K562 (cell line): ENCODE measurements around the gene ADAMTS2. TPM values are rescaled to one million over a fixed set of nuclear protein-coding genes. Genes with fewer than 3 reads are reported as not detected.

Experiments used
- ATAC-seq: fragments of 200-7000 bp; cut with Tn5 transposase; 3 replicates; pipeline ENCODE4 v1.9.1; 2020; ENCODE audit warnings: moderate library complexity
- BruUV-seq: library from RNA; stranded (reverse); fragments of 400-500 nt; replicated peaks from 2 replicates; lab custom pipeline; 2021; lab: Mats Ljungman, UMichigan
- CTCF ChIA-PET: fragments of 300-600 bp; formaldehyde crosslinking; extraction: SDS; loops from one replicate; lab custom pipeline; 2021; ENCODE audit warnings: low intra/inter-chr PET ratio; lab: Yijun Ruan, JAX
- POLR2A ChIA-PET: fragments of 300-600, 350-650 bp; sonication (Branson Sonifier 250); formaldehyde crosslinking; extraction: SDS; loops from one replicate; lab custom pipeline; 2021; ENCODE audit warnings: antibody characterized with exemption, inconsistent platforms; lab: Yijun Ruan, JAX
- DNase-seq, 4 experiments: peaks; one replicate each; pipeline versions ENCODE4 v3.0.0 to v3.0.0-alpha.2; 2011 to 2018; ENCODE audit warnings: low spot score in 3 of 4, mixed read lengths in 3 of 4; ENCODE audit errors: extremely low read depth in 1 of 4
- FAIRE-seq: peaks from 2 replicates; lab custom pipeline; 2011; peaks lifted over from hg19 to GRCh38; lab: Jason Lieb, UNC
- H2AFZ ChIP-seq: 2 replicates; pipeline ENCODE4 v1.6.0; 2011; ENCODE audit warnings: low read depth, low read length, control low read depth, inconsistent platforms
- H3K27ac ChIP-seq: fragments of 200-600 bp; 3 replicates; pipeline ENCODE4 v1.8.0; 2011; ENCODE audit warnings: low read depth, mild to moderate bottlenecking, control low read depth, inconsistent platforms, low read length, moderate library complexity, mixed read lengths; ENCODE audit errors: extremely low read depth
- H3K27me3 ChIP-seq, 2 experiments: fragments of 300-600 bp in 1 of 2; 2 replicates in 1 of 2; 3 replicates in 1 of 2; pipeline versions ENCODE4 v1.6.0 to v1.8.0; 2011; ENCODE audit warnings: inconsistent platforms in 2 of 2, low read length in 2 of 2, mild to moderate bottlenecking in 1 of 2, mixed read lengths in 1 of 2, moderate library complexity in 1 of 2; ENCODE audit not compliant: control insufficient read depth in 2 of 2, insufficient read depth in 2 of 2
- H3K36me3 ChIP-seq: fragments of 300-600 bp; 3 replicates; pipeline ENCODE4 v1.8.0; 2011; ENCODE audit warnings: mild to moderate bottlenecking, low read length, inconsistent platforms; ENCODE audit not compliant: control insufficient read depth, insufficient read depth
- H3K4me1 ChIP-seq, 2 experiments: fragments of 200-600 bp in 1 of 2; replicated peaks in 1 of 2; 2 replicates in 1 of 2; 3 replicates in 1 of 2; pipeline versions ENCODE4 v1.5.1 to v1.8.0; 2011; ENCODE audit warnings: inconsistent platforms in 2 of 2, low read length in 2 of 2, mild to moderate bottlenecking in 1 of 2, mixed read lengths in 1 of 2, moderate library complexity in 1 of 2; ENCODE audit not compliant: control insufficient read depth in 2 of 2, insufficient read depth in 2 of 2
- H3K4me2 ChIP-seq: 2 replicates; pipeline ENCODE4 v1.6.1; 2011; ENCODE audit warnings: low read length, control low read depth, inconsistent platforms, mixed read lengths; ENCODE audit not compliant: insufficient read depth
- H3K4me3 ChIP-seq: fragments of 200-600 bp; sonication (generic), shearing (Covaris generic); 2 replicates; pipeline ENCODE4 v1.5.1; 2016; ENCODE audit warnings: control low read depth, inconsistent platforms
- H3K79me2 ChIP-seq: fragments of 200-600 bp; 3 replicates; pipeline ENCODE4 v1.8.0; 2011; ENCODE audit warnings: low read length, inconsistent platforms; ENCODE audit not compliant: control insufficient read depth, insufficient read depth
- H3K9ac ChIP-seq, 2 experiments: 2 replicates each; pipeline versions ENCODE4 v1.6.0 to v1.6.1; 2011; ENCODE audit warnings: low read depth in 2 of 2, low read length in 2 of 2, control low read depth in 1 of 2, inconsistent platforms in 1 of 2, mild to moderate bottlenecking in 1 of 2, mixed read lengths in 1 of 2; ENCODE audit not compliant: insufficient read depth in 1 of 2
- H3K9me1 ChIP-seq: one replicate; pipeline ENCODE4 v1.6.0; 2011; ENCODE audit warnings: inconsistent platforms, mild to moderate bottlenecking, low read length, moderate library complexity; ENCODE audit not compliant: control insufficient read depth, insufficient read depth
- H3K9me3 ChIP-seq: replicated peaks from 2 replicates; pipeline ENCODE4 v1.5.1; 2011; ENCODE audit warnings: low read depth, low read length, inconsistent platforms; ENCODE audit not compliant: control insufficient read depth, insufficient read depth
- H4K20me1 ChIP-seq: replicated peaks from 2 replicates; pipeline ENCODE4 v1.6.1; 2011; ENCODE audit warnings: low read length, inconsistent platforms, mixed read lengths; ENCODE audit not compliant: control insufficient read depth, insufficient read depth
- DACH1 ChIP-seq: fragments of 450-650 bp; IDR thresholded peaks from 2 replicates; pipeline ENCODE4 v1.6.1; 2018; ENCODE audit not compliant: partially characterized antibody
- EP300 ChIP-seq: IDR thresholded peaks from 2 replicates; pipeline ENCODE4 v1.6.1; 2012; ENCODE audit warnings: low read length, improper control_type of control experiment
- EWSR1 ChIP-seq: fragments of 450-650 bp; IDR thresholded peaks from 2 replicates; pipeline ENCODE4 v1.6.1; 2018; ENCODE audit warnings: borderline replicate concordance, mild to moderate bottlenecking, low read depth, moderate library complexity; ENCODE audit not compliant: partially characterized antibody
- GABPA ChIP-seq: fragments of 200-800 bp; sonication (Bioruptor generic); conservative IDR thresholded peaks from 2 replicates; pipeline ENCODE4 v1.6.1; 2016; ENCODE audit warnings: low read depth, missing genetic modification characterization, missing compliant biosample characterization
- GATAD2A ChIP-seq: fragments of 450-650 bp; IDR thresholded peaks from 2 replicates; pipeline ENCODE4 v1.6.1; 2017
- PRMT5 ChIP-seq: sonication (generic); formaldehyde crosslinking; IDR thresholded peaks from 2 replicates; pipeline ENCODE4 v1.5.0; 2020; ENCODE audit warnings: missing genetic modification reagents
- ZNF384 ChIP-seq: IDR thresholded peaks from 2 replicates; pipeline ENCODE4 v1.6.1; 2012; ENCODE audit warnings: low read depth, low read length, improper control_type of control experiment
- WGBS: fragments of 100-300 bp; shearing (Covaris generic); methylation state at CpG from one replicate; pipeline ENCODE4 v1.1.6; 2016; ENCODE audit warnings: low coverage, mixed read lengths; ENCODE audit not compliant: insufficient coverage; ENCODE audit errors: missing lambda C conversion rate; 5-methylcytosine and 5-hydroxymethylcytosine counted together
- in situ Hi-C: fragments of 300-500 bp; cut with MboI; formaldehyde crosslinking; loops from 4 replicates; pipeline ENCODE4 v1.15.0; 2018; ENCODE audit warnings: inconsistent platforms, mixed read lengths
- intact Hi-C: fragments of 100-400 bp; cut with micrococcal nuclease; formaldehyde crosslinking; loops from 2 replicates; pipeline ENCODE4 v1.14.2; 2022
- polyA plus RNA-seq, 8 experiments: library from polyadenylated mRNA; depleted of rRNA in 4 of 8; stranded (reverse) in 5 of 8; unstranded in 3 of 8; fragments of >200 nt; fragmentation: Nextera tagmentation in 2 of 8; fragmentation: Illumina TruSeq in 1 of 8; extraction: Ambion mirVana in 2 of 8; extraction: Trizol in 1 of 8; gene quantifications; 2 replicates each; pipeline versions ENCODE4 v1.2.1 to v1.2.3, GENCODE V29; 2011 to 2014; ENCODE audit warnings: inconsistent platforms in 1 of 8, missing spikeins in 1 of 8
- total RNA-seq, 7 experiments: library from RNA; depleted of rRNA in 6 of 7; stranded (reverse); fragments of >200 nt in 6 of 7; fragmentation: Illumina TruSeq in 2 of 7; extraction: Trizol in 2 of 7; gene quantifications; 2 replicates each; pipeline versions ENCODE4 v1.2.1 to v1.2.3, GENCODE V29; 2011 to 2021; ENCODE audit warnings: low replicate concordance in 1 of 7
- TF ChIP-seq, protein P1 (sequence below): sonication (generic); formaldehyde crosslinking; IDR thresholded peaks from 2 replicates; pipeline ENCODE4 v1.9.0; 2022; ENCODE audit warnings: mild to moderate bottlenecking, missing genetic modification reagents
- TF ChIP-seq, protein P2 (sequence below): fragments of 250-450 bp; sonication (Bioruptor Pico); IDR thresholded peaks from 2 replicates; pipeline ENCODE4 v1.4.0; 2020; ENCODE audit warnings: mild to moderate bottlenecking, moderate library complexity

Gene ADAMTS2
- total and polyA plus RNA-seq, 9 of the 15 experiments (the other 6 are each of a cell fraction or from before 2014, with no cell fraction given), result not detected

DNA sequence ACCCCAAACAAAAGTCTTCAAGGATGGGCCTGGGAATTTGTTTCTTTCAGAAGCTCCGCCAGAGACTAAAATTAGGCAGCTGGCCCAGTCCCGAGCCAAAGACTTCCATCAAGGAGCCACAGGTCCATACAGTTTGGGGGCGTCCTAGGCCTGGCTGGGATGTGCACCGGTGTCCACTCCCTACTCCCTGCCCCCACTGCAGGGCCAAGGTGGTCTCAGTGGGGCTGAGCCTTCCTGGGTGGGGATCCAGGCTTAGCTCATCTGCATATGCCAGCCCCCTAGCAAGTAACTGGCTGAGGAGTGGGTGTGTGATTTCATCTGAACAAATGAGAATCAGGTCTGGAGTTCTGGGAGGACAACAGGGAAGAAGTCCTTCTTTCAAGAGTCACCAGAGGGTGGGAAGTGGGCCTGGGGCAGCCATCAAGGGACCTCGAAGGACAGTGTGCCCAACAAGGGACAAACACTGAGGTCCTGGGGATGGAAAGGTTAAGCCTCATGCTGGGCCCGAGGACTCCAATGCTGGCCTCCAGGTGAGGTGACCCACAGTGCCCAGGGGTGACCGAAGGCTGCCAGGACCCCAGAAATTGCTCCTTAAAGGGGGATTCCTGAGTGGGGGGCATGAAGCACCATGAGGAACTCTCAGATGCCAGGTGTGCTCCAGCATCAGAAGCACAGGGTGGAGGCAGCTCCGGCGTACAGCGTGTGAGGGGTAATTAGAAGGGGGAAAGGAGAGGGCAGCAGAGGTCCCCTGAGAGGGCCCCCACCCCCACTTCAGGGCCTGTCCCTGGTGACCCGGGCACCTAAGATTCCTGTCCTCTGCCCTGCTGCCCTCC, 193.8 kb downstream of the ADAMTS2 start:
- Histone ChIP-seq H3K4me1 (peaks cover 0 to 15% of the 10 kb centered on the region in 2 experiments; a peak in 2 of 5 replicates), H3K9me1 (no peaks in the 10 kb centered on the region), H3K27me3 (peaks cover 0 to 67% of the 10 kb centered on the region in 2 experiments; a peak in 4 of 5 replicates), H3K27ac (no peak overlapping the region), H3K4me3 (no peak overlapping the region), H3K9ac (no peak overlapping the region), H4K20me1 (no peaks in the 10 kb centered on the region), H3K36me3 (no peaks in the 10 kb centered on the region), H2AFZ (no peak overlapping the region), H3K9me3 (no peaks in the 10 kb centered on the region), H3K79me2 (no peaks in the 10 kb centered on the region), H3K4me2 (no peak overlapping the region)
- in situ Hi-C loops, result no loop called here
- no peak for FAIRE-seq
- 6% methylated on average over 11 of the region's 11 CpGs for WGBS
- DNase-seq, result no peak
- no peak for ATAC-seq
- TF ChIP-seq, protein P1, sequence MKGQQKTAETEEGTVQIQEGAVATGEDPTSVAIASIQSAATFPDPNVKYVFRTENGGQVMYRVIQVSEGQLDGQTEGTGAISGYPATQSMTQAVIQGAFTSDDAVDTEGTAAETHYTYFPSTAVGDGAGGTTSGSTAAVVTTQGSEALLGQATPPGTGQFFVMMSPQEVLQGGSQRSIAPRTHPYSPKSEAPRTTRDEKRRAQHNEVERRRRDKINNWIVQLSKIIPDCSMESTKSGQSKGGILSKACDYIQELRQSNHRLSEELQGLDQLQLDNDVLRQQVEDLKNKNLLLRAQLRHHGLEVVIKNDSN (CRISPR knock-in tag), result no peak
- TF ChIP-seq GABPA (tag) (no peak), EP300 (no peak), EWSR1 (no peak), PRMT5 (CRISPR knock-in tag) (no peak), GATAD2A (no peak), DACH1 (no peak), ZNF384 (no peak)
- TF ChIP-seq, protein P2, sequence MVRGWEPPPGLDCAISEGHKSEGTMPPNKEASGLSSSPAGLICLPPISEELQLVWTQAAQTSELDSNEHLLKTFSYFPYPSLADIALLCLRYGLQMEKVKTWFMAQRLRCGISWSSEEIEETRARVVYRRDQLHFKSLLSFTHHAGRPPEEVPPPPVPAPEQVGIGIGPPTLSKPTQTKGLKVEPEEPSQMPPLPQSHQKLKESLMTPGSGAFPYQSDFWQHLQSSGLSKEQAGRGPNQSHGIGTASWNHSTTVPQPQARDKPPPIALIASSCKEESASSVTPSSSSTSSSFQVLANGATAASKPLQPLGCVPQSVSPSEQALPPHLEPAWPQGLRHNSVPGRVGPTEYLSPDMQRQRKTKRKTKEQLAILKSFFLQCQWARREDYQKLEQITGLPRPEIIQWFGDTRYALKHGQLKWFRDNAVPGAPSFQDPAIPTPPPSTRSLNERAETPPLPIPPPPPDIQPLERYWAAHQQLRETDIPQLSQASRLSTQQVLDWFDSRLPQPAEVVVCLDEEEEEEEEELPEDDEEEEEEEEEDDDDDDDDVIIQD (CRISPR knock-in tag), result no peak
- BruUV-seq, result no TSS peak
- CTCF ChIA-PET, result no interaction called here
- intact Hi-C loops, result no loop called here
- POLR2A ChIA-PET, result no interaction called here
